ENCODE measurements around the gene CCPG1.

Gene CCPG1

DNA sequence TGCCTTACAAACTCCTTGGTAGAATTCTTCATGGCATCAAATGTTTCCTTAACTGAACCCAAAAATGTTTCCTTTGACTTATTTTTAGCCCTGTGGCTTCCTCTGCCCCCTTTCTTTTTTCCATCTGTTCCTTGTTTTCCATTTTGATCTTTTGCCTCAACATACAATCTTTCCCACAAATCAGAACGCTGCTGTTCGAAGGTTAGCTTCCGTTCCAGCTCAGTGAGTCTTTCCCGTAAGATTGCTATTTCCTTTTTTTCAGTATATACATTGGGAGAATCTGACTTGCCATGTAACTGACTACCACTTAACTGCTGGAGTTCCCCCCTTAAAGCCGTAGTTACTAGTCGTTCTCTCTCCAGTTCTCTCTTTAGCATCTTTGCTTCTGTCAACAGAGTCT lies 47.9 kb downstream of the CCPG1 start:
- Histone ChIP-seq H2AK5ac (ENCODE audit: low read depth, low read length) (no peak overlapping the region), H2BK12ac (ENCODE audit: low read length) (no peak overlapping the region), H2AFZ (ENCODE audit: low read length) (no peak overlapping the region), H3K27me3 (ENCODE audit: control insufficient read depth in 3 of 3, insufficient read depth in 3 of 3, low read depth in 1 of 3, low read length in 3 of 3) (no peaks in the 10 kb centered on the region), H3K18ac (ENCODE audit: low read length) (no peak overlapping the region), H2BK5ac (ENCODE audit: low read length) (no peak overlapping the region), H3K9me3 (replicated peaks in 1 of 2; ENCODE audit: control insufficient read depth in 2 of 2, insufficient read depth in 1 of 2, low read depth in 1 of 2, low read length in 2 of 2) (no peaks in the 10 kb centered on the region), H3K4me3 (ENCODE audit: low read length in 2 of 2) (no peak overlapping the region), H3K4ac (ENCODE audit: low read length) (no peak overlapping the region), H3K36me3 (replicated peaks in 1 of 2; ENCODE audit: control insufficient read depth in 2 of 2, insufficient read depth in 2 of 2, low read length in 2 of 2) (no peaks in the 10 kb centered on the region), H3K14ac (ENCODE audit: low read length) (no peak overlapping the region), H2BK120ac (ENCODE audit: low read depth, low read length) (no peak overlapping the region), H4K8ac (ENCODE audit: low read depth, low read length) (no peak overlapping the region), H3K4me2 (ENCODE audit: insufficient read depth, low read length, poor library complexity, severe bottlenecking) (no peak overlapping the region), H3K23ac (ENCODE audit: low read depth, low read length, poor library complexity) (no peak overlapping the region), H4K91ac (ENCODE audit: low read depth, low read length, poor library complexity) (no peak overlapping the region), H3K79me1 (ENCODE audit: low read depth, low read length) (no peaks in the 10 kb centered on the region), H3K4me1 (ENCODE audit: control insufficient read depth in 2 of 2, insufficient read depth in 1 of 2, low read depth in 1 of 2, low read length in 2 of 2) (no peaks in the 10 kb centered on the region), H2BK15ac (ENCODE audit: low read length) (no peak overlapping the region), H3K27ac (replicated peaks; ENCODE audit: low read length) (no peak overlapping the region), H3K9ac (ENCODE audit: low read depth, low read length, poor library complexity) (no peak overlapping the region)
- DNase-seq (ENCODE audit: low spot score), result no peak
- WGBS, 2 donors (ENCODE audit: extremely low coverage in 2 of 2, insufficient read length in 2 of 2, insufficient replicate concordance in 1 of 2), result no CpG with 5 or more reads among the region's 6 CpGs

DNA sequence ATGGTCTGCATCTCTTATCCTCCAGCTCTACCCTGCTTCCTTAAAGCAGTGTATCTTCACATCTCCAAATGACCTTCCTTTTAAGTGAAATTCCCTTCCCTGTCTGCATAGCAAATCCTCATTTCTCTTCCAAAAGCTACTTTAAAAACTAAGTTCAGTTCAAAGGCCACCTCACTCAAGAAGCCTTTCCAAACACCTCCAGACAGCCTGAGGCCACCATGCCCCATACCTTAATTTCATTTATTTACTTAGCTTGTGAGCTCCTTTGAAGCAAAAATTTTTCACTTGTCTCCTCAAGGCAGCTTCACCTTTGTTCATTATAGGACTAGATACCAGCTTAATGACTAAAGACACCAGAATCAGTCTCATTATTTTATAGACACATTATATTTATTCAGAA lies 49.7 kb downstream of the CCPG1 start:
- Histone ChIP-seq H3K14ac (ENCODE audit: low read length) (no peak overlapping the region), H3K18ac (ENCODE audit: low read length) (no peak overlapping the region), H2BK12ac (ENCODE audit: low read length) (no peak overlapping the region), H3K36me3 (replicated peaks in 1 of 2; ENCODE audit: control insufficient read depth in 2 of 2, insufficient read depth in 2 of 2, low read length in 2 of 2) (no peaks in the 10 kb centered on the region), H4K91ac (ENCODE audit: low read depth, low read length, poor library complexity) (no peak overlapping the region), H2BK15ac (ENCODE audit: low read length) (no peak overlapping the region), H3K27ac (replicated peaks; ENCODE audit: low read length) (no peak overlapping the region), H2BK5ac (ENCODE audit: low read length) (no peak overlapping the region), H3K4me2 (ENCODE audit: insufficient read depth, low read length, poor library complexity, severe bottlenecking) (no peak overlapping the region), H3K4ac (ENCODE audit: low read length) (no peak overlapping the region), H3K79me1 (ENCODE audit: low read depth, low read length) (no peaks in the 10 kb centered on the region), H3K27me3 (ENCODE audit: control insufficient read depth in 3 of 3, insufficient read depth in 3 of 3, low read depth in 1 of 3, low read length in 3 of 3) (no peaks in the 10 kb centered on the region), H3K4me1 (ENCODE audit: control insufficient read depth in 2 of 2, insufficient read depth in 1 of 2, low read depth in 1 of 2, low read length in 2 of 2) (no peaks in the 10 kb centered on the region), H3K23ac (ENCODE audit: low read depth, low read length, poor library complexity) (no peak overlapping the region), H3K4me3 (ENCODE audit: low read length in 2 of 2) (no peak overlapping the region), H2AK5ac (ENCODE audit: low read depth, low read length) (no peak overlapping the region), H2AFZ (ENCODE audit: low read length) (no peak overlapping the region), H3K9me3 (replicated peaks in 1 of 2; ENCODE audit: control insufficient read depth in 2 of 2, insufficient read depth in 1 of 2, low read depth in 1 of 2, low read length in 2 of 2) (no peaks in the 10 kb centered on the region), H4K8ac (ENCODE audit: low read depth, low read length) (no peak overlapping the region), H2BK120ac (ENCODE audit: low read depth, low read length) (no peak overlapping the region), H3K9ac (ENCODE audit: low read depth, low read length, poor library complexity) (no peak overlapping the region)
- DNase-seq (ENCODE audit: low spot score), result no peak

DNA sequence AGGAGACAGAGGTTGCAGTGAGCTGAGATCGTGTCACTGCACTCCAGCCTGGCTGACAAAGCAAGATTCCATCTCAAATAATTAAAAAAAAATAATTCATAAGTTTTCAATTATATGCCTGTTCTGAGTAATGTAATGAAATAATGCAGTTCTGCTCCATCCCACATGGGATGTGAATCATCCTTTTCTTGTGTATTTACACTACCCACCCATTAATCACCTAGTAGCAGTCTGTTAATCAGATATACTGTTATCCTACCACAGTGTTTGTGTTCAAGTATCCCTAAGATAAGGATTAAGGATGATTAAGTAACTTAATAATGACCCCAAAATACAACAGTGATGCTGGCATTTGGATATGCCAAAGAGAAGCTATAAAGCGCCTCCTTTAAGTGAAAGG lies 50.4 kb downstream of the CCPG1 start:
- Histone ChIP-seq H3K79me1 (ENCODE audit: low read depth, low read length) (no peaks in the 10 kb centered on the region), H4K91ac (ENCODE audit: low read depth, low read length, poor library complexity) (no peak overlapping the region), H3K14ac (ENCODE audit: low read length) (no peak overlapping the region), H3K9ac (ENCODE audit: low read depth, low read length, poor library complexity) (no peak overlapping the region), H3K4ac (ENCODE audit: low read length) (no peak overlapping the region), H3K27me3 (ENCODE audit: control insufficient read depth in 3 of 3, insufficient read depth in 3 of 3, low read depth in 1 of 3, low read length in 3 of 3) (no peaks in the 10 kb centered on the region), H3K27ac (replicated peaks; ENCODE audit: low read length) (no peak overlapping the region), H3K36me3 (replicated peaks in 1 of 2; ENCODE audit: control insufficient read depth in 2 of 2, insufficient read depth in 2 of 2, low read length in 2 of 2) (no peaks in the 10 kb centered on the region), H4K8ac (ENCODE audit: low read depth, low read length) (no peak overlapping the region), H3K9me3 (replicated peaks in 1 of 2; ENCODE audit: control insufficient read depth in 2 of 2, insufficient read depth in 1 of 2, low read depth in 1 of 2, low read length in 2 of 2) (no peaks in the 10 kb centered on the region), H3K23ac (ENCODE audit: low read depth, low read length, poor library complexity) (no peak overlapping the region), H3K18ac (ENCODE audit: low read length) (no peak overlapping the region), H2BK120ac (ENCODE audit: low read depth, low read length) (no peak overlapping the region), H2BK15ac (ENCODE audit: low read length) (no peak overlapping the region), H2BK12ac (ENCODE audit: low read length) (no peak overlapping the region), H2AK5ac (ENCODE audit: low read depth, low read length) (no peak overlapping the region), H2BK5ac (ENCODE audit: low read length) (no peak overlapping the region), H3K4me2 (ENCODE audit: insufficient read depth, low read length, poor library complexity, severe bottlenecking) (no peak overlapping the region), H2AFZ (ENCODE audit: low read length) (no peak overlapping the region), H3K4me1 (ENCODE audit: control insufficient read depth in 2 of 2, insufficient read depth in 1 of 2, low read depth in 1 of 2, low read length in 2 of 2) (no peaks in the 10 kb centered on the region), H3K4me3 (ENCODE audit: low read length in 2 of 2) (no peak overlapping the region)
- no CpG with 5 or more reads among the region's 2 CpGs for WGBS, 2 donors (ENCODE audit: extremely low coverage in 2 of 2, insufficient read length in 2 of 2, insufficient replicate concordance in 1 of 2)
- DNase-seq (ENCODE audit: low spot score), result no peak

DNA sequence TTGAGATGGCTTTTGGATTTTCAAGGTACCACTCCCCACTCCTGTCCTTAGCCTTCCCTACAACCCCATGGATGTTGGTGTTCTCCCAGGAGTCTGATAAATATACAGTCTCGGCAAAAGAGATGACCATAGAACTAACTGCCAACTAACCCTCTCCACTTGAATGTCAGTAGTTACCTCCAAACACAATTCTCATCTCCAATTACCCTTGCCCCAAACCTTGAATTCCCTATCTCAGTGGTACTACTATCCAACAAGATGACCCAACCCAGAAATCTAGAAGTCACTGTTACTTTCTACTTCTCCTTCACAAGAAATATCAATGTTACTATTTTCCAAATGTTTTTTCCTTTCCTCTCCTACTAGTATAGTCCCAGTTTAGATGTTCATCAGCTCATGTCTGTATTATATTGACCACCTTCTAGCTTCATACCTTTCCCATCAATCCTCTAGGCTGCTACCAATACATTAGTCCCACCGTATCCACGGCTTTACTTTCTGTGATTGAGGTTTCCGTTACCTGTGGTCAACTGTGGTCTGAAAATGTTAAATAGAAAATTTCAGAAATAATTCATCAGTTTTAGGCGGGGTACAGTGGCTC lies 51.1 kb downstream of the CCPG1 start:
- no peak overlapping the region for H3K18ac ChIP-seq (ENCODE audit: low read length)
- no peaks in the 10 kb centered on the region for H3K79me1 ChIP-seq (ENCODE audit: low read depth, low read length)
- H3K23ac ChIP-seq (ENCODE audit: low read depth, low read length, poor library complexity), result no peak overlapping the region
- no peaks in the 10 kb centered on the region for H3K4me1 ChIP-seq (ENCODE audit: control insufficient read depth in 2 of 2, insufficient read depth in 1 of 2, low read depth in 1 of 2, low read length in 2 of 2)
- H2AK5ac ChIP-seq (ENCODE audit: low read depth, low read length), result no peak overlapping the region
- DNase-seq (ENCODE audit: low spot score), result no peak
- H3K9ac ChIP-seq (ENCODE audit: low read depth, low read length, poor library complexity), result no peak overlapping the region
- H2BK15ac ChIP-seq (ENCODE audit: low read length), result no peak overlapping the region
- no peak overlapping the region for H3K27ac ChIP-seq (replicated peaks; ENCODE audit: low read length)
- no peak overlapping the region for H2BK5ac ChIP-seq (ENCODE audit: low read length)
- H3K27me3 ChIP-seq (ENCODE audit: control insufficient read depth in 3 of 3, insufficient read depth in 3 of 3, low read depth in 1 of 3, low read length in 3 of 3), result no peaks in the 10 kb centered on the region
- no peaks in the 10 kb centered on the region for H3K36me3 ChIP-seq (replicated peaks in 1 of 2; ENCODE audit: control insufficient read depth in 2 of 2, insufficient read depth in 2 of 2, low read length in 2 of 2)
- no peak overlapping the region for H2BK12ac ChIP-seq (ENCODE audit: low read length)
- H3K9me3 ChIP-seq (replicated peaks in 1 of 2; ENCODE audit: control insufficient read depth in 2 of 2, insufficient read depth in 1 of 2, low read depth in 1 of 2, low read length in 2 of 2), result no peaks in the 10 kb centered on the region
- no peak overlapping the region for H3K4me2 ChIP-seq (ENCODE audit: insufficient read depth, low read length, poor library complexity, severe bottlenecking)
- H4K91ac ChIP-seq (ENCODE audit: low read depth, low read length, poor library complexity), result no peak overlapping the region
- no peak overlapping the region for H3K14ac ChIP-seq (ENCODE audit: low read length)
- no peak overlapping the region for H3K4ac ChIP-seq (ENCODE audit: low read length)
- no peak overlapping the region for H2BK120ac ChIP-seq (ENCODE audit: low read depth, low read length)
- H3K4me3 ChIP-seq (ENCODE audit: low read length in 2 of 2), result no peak overlapping the region
- no peak overlapping the region for H2AFZ ChIP-seq (ENCODE audit: low read length)
- no CpG with 5 or more reads among the region's 5 CpGs for WGBS, 2 donors (ENCODE audit: extremely low coverage in 2 of 2, insufficient read length in 2 of 2, insufficient replicate concordance in 1 of 2)
- H4K8ac ChIP-seq (ENCODE audit: low read depth, low read length), result no peak overlapping the region
